Breast epithelium (tissue), 4 donors: ENCODE results near the gene TANGO2. TPM values are rescaled to one million over a fixed set of nuclear protein-coding genes. Genes with fewer than 3 reads are reported as not detected.
A peak's percentile ranks its signal among the peaks of the same experiment; 100 is the strongest.

Experiments used
- DNase-seq, 2 donors: peaks; one replicate each; pipeline ENCODE4 v3.0.0-alpha.2; 2019; ENCODE audit warnings: low spot score in 2 of 2
- H3K27ac ChIP-seq, 2 donors: fragments of 200-600 bp; sonication (generic) in 1 of 2; one replicate each; pipeline ENCODE4 v1.5.1; 2016 to 2019; ENCODE audit warnings: mild to moderate bottlenecking in 1 of 2
- H3K27me3 ChIP-seq, 2 donors: fragments of 200-600 bp; sonication (generic) in 1 of 2; one replicate each; pipeline versions ENCODE4 v1.5.1 to v1.6.0; 2017 to 2019; ENCODE audit warnings: control low read depth in 1 of 2, mild to moderate bottlenecking in 1 of 2
- H3K36me3 ChIP-seq: fragments of 200-600 bp; one replicate; pipeline ENCODE4 v1.5.1; 2019
- H3K4me1 ChIP-seq, 2 donors: fragments of 200-600 bp; sonication (generic); one replicate each; pipeline ENCODE4 v1.5.1; 2016 to 2019; ENCODE audit warnings: control low read depth in 1 of 2
- H3K4me3 ChIP-seq, 3 donors: fragments of 200-600 bp; sonication (generic); 1 replicate in 2 of 3; 2 replicates in 1 of 3; pipeline ENCODE4 v1.5.1; 2016 to 2019; ENCODE audit warnings: mild to moderate bottlenecking in 3 of 3, moderate library complexity in 2 of 3
- H3K9me3 ChIP-seq, 2 donors: fragments of 200-600 bp; sonication (generic) in 1 of 2; one replicate each; pipeline ENCODE4 v1.5.1; 2016 to 2019; ENCODE audit warnings: control low read depth in 1 of 2
- CTCF ChIP-seq, 3 donors: fragments of 450-650 bp; IDR thresholded peaks; one replicate each; pipeline ENCODE4 v1.5.1; 2016 to 2017; ENCODE audit warnings: antibody characterized with exemption in 3 of 3, mild to moderate bottlenecking in 3 of 3, moderate library complexity in 3 of 3
- POLR2A ChIP-seq: fragments of 450-650 bp; IDR thresholded peaks from one replicate; pipeline ENCODE4 v1.6.1; 2016; ENCODE audit warnings: antibody characterized with exemption, mild to moderate bottlenecking, moderate library complexity
- POLR2AphosphoS5 ChIP-seq, 3 donors: sonication (generic); formaldehyde crosslinking; IDR thresholded peaks; one replicate each; pipeline ENCODE4 v1.6.1; 2017; ENCODE audit warnings: antibody characterized with exemption in 3 of 3
- intact Hi-C: fragments of 100-400 bp; cut with DNase I; formaldehyde crosslinking; loops from one replicate; pipeline ENCODE4 v1.15.1; 2023; ENCODE audit warnings: low total_unique reads
- total RNA-seq, 3 donors: library from RNA; depleted of rRNA; stranded (reverse); fragments of >200 nt; gene quantifications; one replicate each; pipeline ENCODE4 v1.1.0, GENCODE V29; 2016

Gene TANGO2
- total RNA-seq, 3 donors from 2014 or later = 25.9 to 55.4 (median 33.4) TPM

GRCh38 chr22:20016734-20017621 lies 3.9 kb upstream of the TANGO2 start, which contains the start of gene ARVCF:
Gene ARVCF, minus strand, starts transcription at chr22:20016823. Its CDS starts 26,029 bp downstream, at chr22:19990794.
- Histone ChIP-seq H3K36me3 (no peaks in the 10 kb centered on the region), H3K27me3 (no peaks in the 10 kb centered on the region), H3K27ac (peak within 1 kb of the TSS in 1 of 2 donors; percentile 26), H3K4me1 (peaks cover 6 to 10% of the 10 kb centered on the region in 2 donors), H3K9me3 (no peaks in the 10 kb centered on the region), H3K4me3 (peak within 1 kb of the TSS; percentile 59 to 90 (median 78))
- intact Hi-C loops = no loop called here
- TF ChIP-seq POLR2AphosphoS5 (IDR thresholded peaks at IDR 0.05) (no peak), POLR2A (no peak), CTCF (IDR thresholded peaks at IDR 0.05) (peak in 2 of 3 donors; percentile 34 to 37)
- peak; percentile 83 to 92 for DNase-seq

- H3K27me3 ChIP-seq = no peaks in the 10 kb centered on the region
- DNase-seq = no peak
- H3K9me3 ChIP-seq = no peaks in the 10 kb centered on the region
- H3K4me3 ChIP-seq = peak overlapping the region in 2 of 3 donors; percentile 78 to 90
- intact Hi-C loops = no loop called here
- TF ChIP-seq POLR2A (no peak), POLR2AphosphoS5 (IDR thresholded peaks at IDR 0.05) (no peak), CTCF (IDR thresholded peaks at IDR 0.05) (no peak)
- no peak overlapping the region for H3K27ac ChIP-seq
- H3K4me1 ChIP-seq = peaks cover 12 to 16% of the 10 kb centered on the region in 2 donors
- no peaks in the 10 kb centered on the region for H3K36me3 ChIP-seq
Observed at GRCh38 chr22:20017622-20017958, 3.3 kb upstream of the TANGO2 start.

- H3K9me3 ChIP-seq = no peaks in the 10 kb centered on the region
- TF ChIP-seq CTCF (IDR thresholded peaks at IDR 0.05) = no peak
- TF ChIP-seq POLR2A = no peak
- no peak for TF ChIP-seq POLR2AphosphoS5 (IDR thresholded peaks at IDR 0.05)
- no peaks in the 10 kb centered on the region for H3K27me3 ChIP-seq
- no peak overlapping the region for H3K27ac ChIP-seq
- no peak overlapping the region for H3K4me3 ChIP-seq
- peaks cover 12 to 17% of the 10 kb centered on the region in 2 donors for H3K4me1 ChIP-seq
- intact Hi-C loops = no loop called here
- H3K36me3 ChIP-seq = no peaks in the 10 kb centered on the region
- no peak for DNase-seq
Observed at GRCh38 chr22:20018001-20018400, 2.9 kb upstream of the TANGO2 start.

- no peak for DNase-seq
- intact Hi-C loops = no loop called here
- H3K27me3 ChIP-seq = no peaks in the 10 kb centered on the region
- H3K4me1 ChIP-seq = peaks cover 12 to 17% of the 10 kb centered on the region in 2 donors
- H3K36me3 ChIP-seq = no peaks in the 10 kb centered on the region
- TF ChIP-seq POLR2A = no peak
- H3K27ac ChIP-seq = peak overlapping the region; percentile 83 to 88
- H3K4me3 ChIP-seq = peak overlapping the region; percentile 85 to 94 (median 88)
- no peaks in the 10 kb centered on the region for H3K9me3 ChIP-seq
Observed at GRCh38 chr22:20019661-20020532, 1.0 kb upstream of the TANGO2 start.

- H3K4me3 ChIP-seq = peak overlapping the region; percentile 85 to 94 (median 88)
- H3K9me3 ChIP-seq = no peaks in the 10 kb centered on the region
- peak overlapping the region; percentile 83 to 88 for H3K27ac ChIP-seq
- DNase-seq = peak in 1 of 2 donors; percentile 48
- intact Hi-C loops = no loop called here
- H3K27me3 ChIP-seq = no peaks in the 10 kb centered on the region
- TF ChIP-seq POLR2AphosphoS5 (IDR thresholded peaks at IDR 0.05) = no peak
- TF ChIP-seq CTCF (IDR thresholded peaks at IDR 0.05) = no peak
- no peak for TF ChIP-seq POLR2A
- H3K36me3 ChIP-seq = no peaks in the 10 kb centered on the region
- peaks cover 12 to 13% of the 10 kb centered on the region in 2 donors for H3K4me1 ChIP-seq
Observed at GRCh38 chr22:20021196-20022181, 579 bp downstream of the TANGO2 start.
